ENCODE measurements around the gene NFATC1. TPM values are rescaled to one million over a fixed set of nuclear protein-coding genes. Genes with fewer than 3 reads are reported as not detected.

NFATC1 gene
- polyA plus RNA-seq, 2 of the 4 experiments (the other 2 are of a cell fraction) = 0.52 to 1.7 TPM

DNA sequence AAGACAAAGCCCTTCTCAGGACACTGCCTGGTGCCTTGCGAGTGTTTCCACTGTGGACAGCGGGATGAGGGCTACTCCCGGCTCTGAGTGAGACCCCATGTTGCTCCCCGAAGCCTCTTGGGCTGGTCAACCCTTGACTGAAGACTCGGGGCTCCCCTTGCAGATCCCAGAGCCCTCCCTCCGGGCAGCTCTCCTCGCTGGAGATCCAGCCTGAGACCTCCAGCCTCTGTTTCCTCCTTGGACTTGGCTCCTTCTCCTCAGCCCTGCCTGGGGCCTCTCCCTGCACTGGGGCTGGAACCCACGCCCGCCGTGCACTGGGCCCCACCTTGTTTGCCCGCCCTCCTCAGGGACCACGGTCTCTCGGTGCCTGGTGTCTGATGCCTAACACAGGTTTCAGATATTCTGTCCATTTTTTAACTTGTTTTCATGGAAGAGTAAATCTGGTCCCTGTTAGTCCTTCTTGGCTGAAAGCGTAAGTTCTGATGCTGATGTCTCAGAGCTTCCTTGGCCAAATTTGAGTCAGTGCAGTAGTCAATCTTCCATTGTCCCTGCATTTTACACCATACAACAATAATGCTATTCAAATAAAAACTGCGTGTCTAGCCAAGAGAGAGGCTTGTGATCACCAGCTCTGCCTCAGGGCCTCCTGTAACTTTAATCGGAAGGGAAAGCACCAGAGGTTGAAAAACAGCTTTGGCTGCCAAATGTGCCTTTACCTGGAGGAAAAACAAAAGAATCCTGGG, 144.6 kb downstream of the NFATC1 start:
- no peak for FAIRE-seq
- CTCF ChIA-PET = interaction anchor here (1.3 to 3.1 kb wide), 2 partner anchors 11 to 14 kb away, joined by 3 to 12 read pairs; no protein-coding TSS in a partner anchor

GRCh38 chr18:79540904-79541282, 145.2 kb downstream of the NFATC1 start:
- FAIRE-seq (no peak), ATAC-seq (no peak), DNase-seq (ENCODE audit: low read depth in 1 of 2, low spot score in 1 of 2) (no peak)
- WGBS (ENCODE audit: missing lambda C conversion rate) = 62% methylated on average over 10 of the region's 12 CpGs
- ChIA-PET CTCF (interaction anchor here (1.3 to 3.1 kb wide), 2 partner anchors 11 to 15 kb away, joined by 3 to 12 read pairs; no protein-coding TSS in a partner anchor), POLR2A (no interaction called here)
- Histone ChIP-seq H3K4me1 (no peaks in the 10 kb centered on the region), H3K27ac (no peak overlapping the region), H3K4me2 (no peak overlapping the region), H3K9me3 (0 out of 3 replicates have a peak, but pooled peaks cover 4% of the 10 kb centered on the region), H3K4me3 (no peak overlapping the region)
- no peak for TF ChIP-seq TP53 (CRISPR knock-in tag; IDR thresholded peaks at IDR 0.05)
- no peak for TF ChIP-seq USF2 (IDR thresholded peaks at IDR 0.05)
- TF ChIP-seq ZNF302 (CRISPR knock-in tag; IDR thresholded peaks at IDR 0.05) = no peak
- TF ChIP-seq FOSL2 (IDR thresholded peaks at IDR 0.05) = no peak
- TF ChIP-seq FOSL2 (CRISPR knock-in tag; IDR thresholded peaks at IDR 0.05) = no peak
- no peak for TF ChIP-seq HDAC2 (IDR thresholded peaks at IDR 0.05)
- no peak for TF ChIP-seq CHD2 (IDR thresholded peaks at IDR 0.05; ENCODE audit: low read length, partially characterized antibody)
- TF ChIP-seq ZFP36 (IDR thresholded peaks at IDR 0.05; ENCODE audit: borderline replicate concordance, partially characterized antibody) = no peak

More for the DNA sequence above, 144.6 kb downstream of the NFATC1 start:
- DNase-seq (ENCODE audit: low read depth in 1 of 2, low spot score in 1 of 2) (no peak), ATAC-seq (no peak)
- WGBS (ENCODE audit: missing lambda C conversion rate) = 35% methylated on average over 12 of the region's 16 CpGs
- Histone ChIP-seq H3K27ac (no peak overlapping the region), H3K4me3 (no peak overlapping the region), H3K4me1 (no peaks in the 10 kb centered on the region), H3K4me2 (no peak overlapping the region), H3K9me3 (0 out of 3 replicates have a peak, but pooled peaks cover 4% of the 10 kb centered on the region)
- POLR2A ChIA-PET = no interaction called here
- TF ChIP-seq JUN (IDR thresholded peaks at IDR 0.05) (no peak), NPAS2 (CRISPR knock-in tag; IDR thresholded peaks at IDR 0.05; ENCODE audit: borderline replicate concordance) (no peak), RCOR1 (IDR thresholded peaks at IDR 0.05; ENCODE audit: low read depth, low read length) (no peak), TP53 (CRISPR knock-in tag; IDR thresholded peaks at IDR 0.05) (no peak), HOXB13 (CRISPR knock-in tag; IDR thresholded peaks at IDR 0.05; ENCODE audit: low read depth) (no peak), HOXB5 (CRISPR knock-in tag; IDR thresholded peaks at IDR 0.05) (no peak), KDM1A (IDR thresholded peaks at IDR 0.05; ENCODE audit: low read depth) (no peak), FOSL2 (IDR thresholded peaks at IDR 0.05) (no peak), FOSL2 (CRISPR knock-in tag; IDR thresholded peaks at IDR 0.05) (no peak), JUNB (IDR thresholded peaks at IDR 0.05) (no peak), EHMT2 (IDR thresholded peaks at IDR 0.05; ENCODE audit: low read depth) (no peak), SREBF2 (IDR thresholded peaks at IDR 0.05) (no peak), MAZ (IDR thresholded peaks at IDR 0.05; ENCODE audit: borderline replicate concordance, low read depth, low read length) (no peak), NR3C1 (IDR thresholded peaks at IDR 0.05) (no peak), ELK1 (IDR thresholded peaks at IDR 0.05; ENCODE audit: low read depth, low read length) (no peak), NFE2L2 (conservative IDR thresholded peaks at IDR 0.05; ENCODE audit: low read length) (no peak), MYC (IDR thresholded peaks at IDR 0.05; ENCODE audit: borderline replicate concordance, low read length) (no peak), KDM5A (IDR thresholded peaks at IDR 0.05) (no peak)
- TF ChIP-seq, protein P1, sequence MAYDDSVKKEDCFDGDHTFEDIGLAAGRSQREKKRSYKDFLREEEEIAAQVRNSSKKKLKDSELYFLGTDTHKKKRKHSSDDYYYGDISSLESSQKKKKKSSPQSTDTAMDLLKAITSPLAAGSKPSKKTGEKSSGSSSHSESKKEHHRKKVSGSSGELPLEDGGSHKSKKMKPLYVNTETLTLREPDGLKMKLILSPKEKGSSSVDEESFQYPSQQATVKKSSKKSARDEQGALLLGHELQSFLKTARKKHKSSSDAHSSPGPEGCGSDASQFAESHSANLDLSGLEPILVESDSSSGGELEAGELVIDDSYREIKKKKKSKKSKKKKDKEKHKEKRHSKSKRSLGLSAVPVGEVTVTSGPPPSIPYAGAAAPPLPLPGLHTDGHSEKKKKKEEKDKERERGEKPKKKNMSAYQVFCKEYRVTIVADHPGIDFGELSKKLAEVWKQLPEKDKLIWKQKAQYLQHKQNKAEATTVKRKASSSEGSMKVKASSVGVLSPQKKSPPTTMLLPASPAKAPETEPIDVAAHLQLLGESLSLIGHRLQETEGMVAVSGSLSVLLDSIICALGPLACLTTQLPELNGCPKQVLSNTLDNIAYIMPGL (CRISPR knock-in tag; IDR thresholded peaks at IDR 0.05; ENCODE audit: borderline replicate concordance) = no peak
- TF ChIP-seq, protein P2, sequence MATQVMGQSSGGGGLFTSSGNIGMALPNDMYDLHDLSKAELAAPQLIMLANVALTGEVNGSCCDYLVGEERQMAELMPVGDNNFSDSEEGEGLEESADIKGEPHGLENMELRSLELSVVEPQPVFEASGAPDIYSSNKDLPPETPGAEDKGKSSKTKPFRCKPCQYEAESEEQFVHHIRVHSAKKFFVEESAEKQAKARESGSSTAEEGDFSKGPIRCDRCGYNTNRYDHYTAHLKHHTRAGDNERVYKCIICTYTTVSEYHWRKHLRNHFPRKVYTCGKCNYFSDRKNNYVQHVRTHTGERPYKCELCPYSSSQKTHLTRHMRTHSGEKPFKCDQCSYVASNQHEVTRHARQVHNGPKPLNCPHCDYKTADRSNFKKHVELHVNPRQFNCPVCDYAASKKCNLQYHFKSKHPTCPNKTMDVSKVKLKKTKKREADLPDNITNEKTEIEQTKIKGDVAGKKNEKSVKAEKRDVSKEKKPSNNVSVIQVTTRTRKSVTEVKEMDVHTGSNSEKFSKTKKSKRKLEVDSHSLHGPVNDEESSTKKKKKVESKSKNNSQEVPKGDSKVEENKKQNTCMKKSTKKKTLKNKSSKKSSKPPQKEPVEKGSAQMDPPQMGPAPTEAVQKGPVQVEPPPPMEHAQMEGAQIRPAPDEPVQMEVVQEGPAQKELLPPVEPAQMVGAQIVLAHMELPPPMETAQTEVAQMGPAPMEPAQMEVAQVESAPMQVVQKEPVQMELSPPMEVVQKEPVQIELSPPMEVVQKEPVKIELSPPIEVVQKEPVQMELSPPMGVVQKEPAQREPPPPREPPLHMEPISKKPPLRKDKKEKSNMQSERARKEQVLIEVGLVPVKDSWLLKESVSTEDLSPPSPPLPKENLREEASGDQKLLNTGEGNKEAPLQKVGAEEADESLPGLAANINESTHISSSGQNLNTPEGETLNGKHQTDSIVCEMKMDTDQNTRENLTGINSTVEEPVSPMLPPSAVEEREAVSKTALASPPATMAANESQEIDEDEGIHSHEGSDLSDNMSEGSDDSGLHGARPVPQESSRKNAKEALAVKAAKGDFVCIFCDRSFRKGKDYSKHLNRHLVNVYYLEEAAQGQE (IDR thresholded peaks at IDR 0.05) = no peak
